ENCODE data around the gene CAPN1.
A peak's percentile ranks its signal among the peaks of the same experiment; 100 is the strongest.

The CAPN1 gene

DNA sequence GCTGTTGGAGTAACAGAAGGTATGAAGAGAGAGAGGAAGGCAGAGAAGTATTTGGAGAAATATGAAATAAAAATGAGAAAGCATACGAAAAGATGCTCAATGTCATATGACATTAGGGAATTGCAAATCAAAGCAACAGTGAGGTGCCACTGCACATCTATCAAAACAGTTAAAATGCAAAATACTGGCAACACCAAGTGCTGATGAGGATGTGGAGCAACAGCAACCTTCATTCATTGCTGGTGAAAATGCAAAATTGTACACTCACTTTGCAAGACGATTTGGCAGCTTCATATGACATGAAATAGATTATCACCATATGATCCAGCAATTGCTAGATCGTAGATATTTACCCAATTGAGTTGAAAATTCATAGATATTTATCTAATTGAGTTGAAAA lies 21.1 kb upstream of the CAPN1 start:
- no peak for DNase-seq (ENCODE audit: low spot score)

DNA sequence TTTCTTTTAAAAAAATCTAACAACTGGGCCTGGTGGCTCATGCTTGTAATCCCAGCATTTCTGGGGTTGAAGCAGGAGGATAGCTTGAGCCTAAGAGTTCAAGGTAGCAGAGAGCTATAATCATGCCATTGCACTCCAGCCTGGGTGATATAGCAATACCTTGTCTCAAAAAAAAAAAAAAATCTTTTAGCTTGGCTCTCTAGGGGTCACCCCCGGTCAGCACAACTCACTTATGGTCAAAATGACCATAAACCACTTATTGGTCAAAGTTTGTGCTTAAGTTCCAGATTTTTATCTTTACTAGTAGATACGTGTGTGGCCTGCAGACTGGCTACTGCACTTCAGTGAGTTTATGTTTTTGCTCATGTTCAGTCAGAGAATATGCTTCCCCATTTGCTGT lies 18.0 kb upstream of the CAPN1 start:
- no peak for DNase-seq (ENCODE audit: low spot score)

DNA sequence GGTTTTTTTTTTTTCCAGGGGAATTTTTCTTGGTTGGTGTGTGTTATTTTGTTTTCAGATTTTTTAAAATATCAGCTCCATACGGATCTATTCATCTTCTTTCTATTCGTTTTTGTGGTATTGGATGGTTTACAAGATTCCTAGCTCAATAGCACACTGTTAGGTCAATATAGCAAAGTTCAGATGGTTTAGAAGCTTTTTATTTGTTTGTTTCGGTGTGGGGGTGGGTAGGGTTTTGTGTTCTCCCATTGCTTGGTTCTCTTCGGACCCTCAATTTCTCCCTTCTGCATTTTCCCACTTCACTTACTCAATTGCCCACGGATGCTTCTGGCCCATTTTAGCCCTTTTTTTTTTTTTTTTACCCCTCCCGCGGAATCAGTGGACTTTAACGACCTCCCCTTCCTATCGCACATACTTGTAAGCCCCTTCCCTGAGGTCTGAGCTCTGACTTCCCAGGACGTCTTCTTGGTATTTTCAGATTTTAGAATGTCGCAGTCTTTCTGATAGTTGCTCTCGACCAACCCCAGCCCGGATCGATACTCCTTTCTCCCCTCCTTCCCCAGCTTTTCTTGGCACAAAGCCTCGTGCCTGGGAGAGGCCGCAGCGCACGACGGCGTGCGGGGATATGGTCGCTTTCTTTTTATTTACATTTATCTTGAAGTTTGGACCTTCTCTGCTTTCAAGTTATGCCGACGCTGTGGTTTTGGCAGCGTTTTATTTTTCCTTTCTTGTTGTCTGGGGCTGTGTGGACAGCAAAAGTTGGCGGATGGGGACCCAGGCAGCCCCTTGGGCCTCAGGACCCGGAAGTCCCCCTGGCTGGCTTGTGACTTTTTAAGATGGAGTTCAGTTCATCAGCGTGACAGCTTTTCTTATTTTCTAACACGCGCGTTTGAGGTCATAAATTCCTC lies 16.1 kb upstream of the CAPN1 start:
- no peak for DNase-seq (ENCODE audit: low spot score)

DNA sequence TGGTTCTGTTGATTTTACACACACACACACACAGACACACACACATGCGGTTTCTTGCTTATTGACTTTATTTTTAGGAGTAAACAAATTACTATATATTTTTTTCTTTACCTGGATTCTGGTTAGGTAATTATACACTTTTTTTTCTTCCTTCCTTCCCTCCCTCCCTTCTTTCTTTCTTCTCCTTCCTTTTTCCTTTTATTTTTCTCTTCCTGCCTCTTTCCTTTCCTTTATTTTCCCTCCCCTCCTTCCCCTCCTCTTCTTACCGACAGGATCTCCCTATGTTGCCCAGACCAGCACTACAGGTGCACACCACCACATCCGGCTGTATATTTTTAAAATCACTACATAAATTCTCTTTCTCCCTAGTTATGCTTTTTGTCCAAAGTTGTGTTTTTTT lies 14.8 kb upstream of the CAPN1 start:
- DNase-seq (ENCODE audit: low spot score), result no peak

DNA sequence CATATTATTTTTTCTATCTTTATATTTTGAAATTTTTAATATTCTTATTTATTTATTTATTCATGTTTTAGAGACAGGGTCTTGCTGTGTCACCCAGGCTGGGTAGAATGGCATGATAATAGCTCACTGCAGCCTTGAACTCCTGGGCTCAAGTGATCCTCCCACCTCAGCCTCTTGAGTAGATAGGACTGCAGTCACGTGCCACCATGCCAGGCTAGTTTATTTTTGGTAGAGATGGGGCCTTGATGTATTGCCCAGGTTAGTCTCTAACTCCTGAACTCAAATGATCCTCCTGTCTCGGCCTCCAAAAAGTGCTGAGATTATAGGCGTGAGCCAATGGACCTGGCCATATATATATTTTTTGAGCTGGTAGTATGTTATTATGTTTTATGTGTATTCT lies 14.1 kb upstream of the CAPN1 start:
- no peak for DNase-seq (ENCODE audit: low spot score)

DNA sequence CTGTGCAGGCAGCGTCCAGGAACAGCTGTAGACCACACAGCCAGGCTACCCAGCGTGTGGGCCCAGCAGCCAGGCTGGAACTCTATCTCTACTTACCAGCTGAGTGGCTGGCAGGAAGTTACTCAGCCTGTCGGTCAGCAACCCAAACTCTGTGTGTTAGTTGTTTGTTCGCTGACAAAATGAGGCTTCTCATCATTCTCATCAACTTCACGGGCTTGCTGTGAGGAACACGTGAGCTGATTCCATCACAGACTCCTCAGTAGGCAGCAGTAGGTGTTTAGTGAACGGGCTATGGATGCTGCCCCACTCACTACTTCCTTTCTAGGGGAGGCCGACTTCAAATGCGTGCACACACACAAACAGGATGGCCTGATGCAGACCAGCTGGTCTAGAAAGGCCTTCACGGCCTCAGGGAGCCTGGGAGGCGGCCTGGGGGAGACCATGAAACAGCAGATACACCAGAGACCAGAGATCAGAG lies 12.5 kb upstream of the CAPN1 start:
- no peak for DNase-seq (ENCODE audit: low spot score)

DNA sequence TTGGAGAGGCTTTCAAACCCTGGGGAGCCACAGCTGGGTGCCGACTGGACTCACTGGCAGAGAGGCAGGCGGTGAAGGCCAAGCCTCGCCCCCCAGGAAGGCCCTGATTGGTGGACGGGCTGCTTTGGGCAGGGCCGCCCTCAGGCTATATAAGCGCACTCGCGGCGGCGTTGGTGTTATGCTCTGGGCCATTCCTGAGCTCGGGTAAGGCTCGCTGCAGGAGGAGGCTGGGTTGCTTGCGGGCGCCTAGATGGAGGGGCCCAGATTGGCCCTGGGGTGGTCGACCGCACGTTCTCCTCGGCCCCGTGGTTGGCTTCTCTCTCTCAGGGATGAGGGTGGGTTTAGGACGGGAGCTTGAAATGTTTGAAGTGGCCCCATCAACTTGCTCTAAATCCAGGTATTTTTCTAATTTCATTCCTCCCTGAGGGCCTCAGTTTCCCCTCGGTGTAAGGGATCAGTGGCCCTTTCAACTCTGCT lies 11.6 kb upstream of the CAPN1 start, which contains the start of gene SPDYC:
TSS of gene SPDYC (plus strand) at position 176 of the 477 bp plus-strand sequence. CDS start 1,125 bp downstream, outside the sequence.
- peak; percentile 46 for DNase-seq (ENCODE audit: low spot score)

DNA sequence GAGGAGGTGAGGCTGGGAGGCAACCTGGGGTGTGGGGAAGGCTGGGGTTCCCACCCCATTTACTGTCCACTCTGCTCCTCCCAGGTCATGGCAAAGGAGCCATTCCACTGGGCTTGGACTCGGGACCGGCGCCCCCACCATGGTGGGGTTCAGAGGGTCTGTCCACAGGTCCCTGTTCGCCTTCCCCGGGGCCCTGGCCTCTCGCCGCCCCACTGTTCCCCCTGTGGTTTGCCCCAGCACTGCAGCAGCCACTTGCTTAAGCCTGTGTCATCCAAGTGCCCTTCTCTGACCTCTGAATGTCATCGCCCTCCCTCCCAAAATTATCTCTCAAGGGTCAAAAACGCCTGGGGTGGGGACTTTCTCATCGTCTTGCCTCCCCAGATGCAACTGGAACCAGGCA lies 9.1 kb upstream of the CAPN1 start:
- no peak for DNase-seq (ENCODE audit: low spot score)

DNA sequence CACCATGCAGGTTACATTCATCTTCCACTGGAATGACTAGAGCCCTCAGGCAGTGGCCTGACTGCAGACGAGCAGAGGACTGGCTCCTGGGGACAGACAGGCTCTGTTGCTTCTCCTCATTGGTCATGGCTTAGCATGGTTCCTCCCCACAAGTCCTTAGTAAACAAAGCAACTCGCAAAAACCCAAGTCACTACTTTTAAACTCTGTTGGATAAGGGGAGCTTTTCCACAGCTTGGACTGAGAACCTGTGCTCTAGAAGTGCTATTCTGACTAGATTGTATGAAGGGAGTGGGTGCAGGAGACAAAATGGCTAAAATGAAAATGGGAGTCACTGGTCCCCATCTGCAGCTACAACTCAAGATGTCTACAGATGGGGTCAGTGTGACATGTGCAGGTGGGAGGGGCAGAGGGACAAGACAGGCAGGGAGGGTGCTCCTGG lies 7.1 kb upstream of the CAPN1 start:
- DNase-seq (ENCODE audit: low spot score), result peak; percentile 16

DNA sequence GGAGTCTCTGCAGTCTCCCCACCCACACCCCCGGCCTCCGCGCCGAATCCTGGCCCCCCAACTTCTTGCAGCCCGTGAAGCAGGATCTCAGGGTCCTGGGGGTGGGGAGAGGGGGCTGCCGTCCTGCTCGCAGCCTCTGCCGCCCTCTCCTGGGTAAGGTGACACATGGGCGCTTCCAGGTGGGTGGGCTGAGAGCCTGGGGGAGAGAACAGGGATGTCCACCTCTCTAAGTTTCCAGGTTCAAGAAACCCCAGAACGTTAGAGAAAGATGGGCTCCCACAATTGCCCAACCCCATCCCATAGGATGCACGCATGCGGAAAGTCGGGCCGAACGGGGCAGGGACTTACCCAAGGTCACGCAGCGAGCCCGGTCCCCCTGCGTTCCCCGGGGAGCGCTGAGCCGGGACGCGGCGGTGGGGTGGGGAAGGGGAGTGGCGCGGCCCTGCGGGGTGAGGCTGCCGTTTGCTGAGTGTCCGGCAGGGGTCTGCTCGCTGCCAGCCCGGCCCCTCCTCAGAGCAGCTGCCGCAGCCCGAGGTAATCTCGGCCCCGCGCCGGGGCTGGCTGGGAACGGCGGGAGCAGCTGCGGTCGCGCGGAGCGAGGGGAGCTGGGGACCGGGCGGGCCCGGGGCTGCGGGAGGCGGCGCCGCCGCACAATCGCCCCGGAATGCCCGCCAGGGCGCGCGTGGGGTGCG lies 705 bp upstream of the CAPN1 start:
- DNase-seq (ENCODE audit: low spot score), result peak; percentile 59

DNA sequence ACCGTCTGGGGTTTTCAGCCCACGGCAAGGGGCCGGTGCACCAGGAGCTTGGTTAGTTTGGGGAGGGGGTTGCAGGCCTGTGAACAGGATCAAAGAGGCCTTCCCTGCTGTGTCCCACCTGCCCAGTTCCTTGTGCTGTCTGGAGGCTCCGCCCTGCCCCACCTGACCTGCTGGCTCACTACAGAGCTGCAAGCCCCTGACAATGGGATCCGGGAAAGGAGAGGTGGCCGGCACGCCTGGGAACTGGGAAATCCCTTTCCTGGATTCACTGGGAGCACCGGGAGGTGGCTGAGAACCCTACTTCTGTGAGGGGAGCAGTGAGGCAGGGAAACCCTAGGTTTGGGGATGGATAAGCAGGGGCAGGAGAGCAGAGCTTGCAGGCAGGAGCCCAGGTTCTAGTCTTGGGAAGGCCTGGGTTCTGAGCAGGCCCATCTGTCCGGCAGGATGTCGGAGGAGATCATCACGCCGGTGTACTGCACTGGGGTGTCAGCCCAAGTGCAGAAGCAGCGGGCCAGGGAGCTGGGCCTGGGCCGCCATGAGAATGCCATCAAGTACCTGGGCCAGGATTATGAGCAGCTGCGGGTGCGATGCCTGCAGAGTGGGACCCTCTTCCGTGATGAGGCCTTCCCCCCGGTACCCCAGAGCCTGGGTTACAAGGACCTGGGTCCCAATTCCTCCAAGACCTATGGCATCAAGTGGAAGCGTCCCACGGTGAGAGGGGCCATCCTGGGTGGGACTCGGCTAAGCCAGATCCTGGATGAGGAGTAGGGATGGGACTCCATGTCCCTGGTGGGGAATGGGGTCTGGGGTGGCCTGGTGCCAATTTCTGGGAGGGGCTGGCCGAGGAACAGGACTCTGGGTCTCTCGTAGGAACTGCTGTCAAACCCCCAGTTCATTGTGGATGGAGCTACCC lies 786 bp downstream of the CAPN1 start:
- peak; percentile 72 for DNase-seq (ENCODE audit: low spot score)

DNA sequence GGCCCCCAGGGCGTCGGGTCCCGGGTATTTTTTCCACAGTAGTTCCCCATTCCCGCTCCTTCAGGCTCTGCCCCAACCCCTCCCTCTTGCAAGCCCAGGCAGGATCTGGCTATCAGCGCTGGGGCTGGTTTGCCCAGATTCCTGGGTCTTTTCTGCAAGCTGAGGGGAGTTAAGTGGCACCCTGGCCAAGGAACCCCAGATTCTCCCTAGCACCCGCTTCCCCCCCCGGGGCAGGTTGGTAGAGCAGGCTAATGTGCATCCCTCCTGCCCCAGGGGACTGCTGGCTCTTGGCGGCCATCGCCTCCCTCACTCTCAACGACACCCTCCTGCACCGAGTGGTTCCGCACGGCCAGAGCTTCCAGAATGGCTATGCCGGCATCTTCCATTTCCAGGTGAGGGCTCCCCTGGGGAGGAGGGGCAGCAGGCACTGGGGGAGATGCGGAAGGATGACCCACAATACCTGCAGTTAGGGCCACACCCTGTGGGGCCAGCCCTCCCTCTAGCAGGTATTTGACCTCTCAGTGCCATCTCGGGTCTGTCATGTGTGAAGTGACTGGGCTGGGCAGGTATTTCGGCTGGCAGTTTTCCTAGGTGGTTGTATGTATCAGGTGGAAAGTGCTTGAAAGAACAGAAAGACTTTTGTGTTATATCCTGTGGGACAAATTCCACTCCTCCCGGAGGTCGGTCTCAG lies 1.6 kb downstream of the CAPN1 start:
- peak; percentile 18 for DNase-seq (ENCODE audit: low spot score)

DNA sequence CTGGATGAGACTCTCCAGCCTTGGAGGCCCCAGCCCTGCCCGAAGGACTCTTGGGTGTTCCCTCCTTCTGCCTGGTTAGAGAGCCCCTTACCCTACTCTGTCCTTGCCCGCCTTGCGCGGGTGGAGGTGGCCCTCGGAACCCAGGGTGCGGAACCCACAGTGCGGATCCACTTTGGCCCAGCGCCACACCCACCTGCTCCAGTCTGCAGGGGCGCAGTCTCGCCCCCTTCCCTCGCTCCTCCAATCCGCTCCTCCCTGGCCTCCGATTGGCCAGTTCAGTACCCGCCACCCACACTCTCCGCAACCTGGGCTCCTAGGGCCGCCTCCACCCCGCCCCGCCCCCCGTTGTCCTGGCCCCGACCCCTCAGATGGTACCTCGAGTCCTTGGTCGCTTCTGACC lies 2.4 kb downstream of the CAPN1 start:
- peak; percentile 58 for DNase-seq (ENCODE audit: low spot score)

DNA sequence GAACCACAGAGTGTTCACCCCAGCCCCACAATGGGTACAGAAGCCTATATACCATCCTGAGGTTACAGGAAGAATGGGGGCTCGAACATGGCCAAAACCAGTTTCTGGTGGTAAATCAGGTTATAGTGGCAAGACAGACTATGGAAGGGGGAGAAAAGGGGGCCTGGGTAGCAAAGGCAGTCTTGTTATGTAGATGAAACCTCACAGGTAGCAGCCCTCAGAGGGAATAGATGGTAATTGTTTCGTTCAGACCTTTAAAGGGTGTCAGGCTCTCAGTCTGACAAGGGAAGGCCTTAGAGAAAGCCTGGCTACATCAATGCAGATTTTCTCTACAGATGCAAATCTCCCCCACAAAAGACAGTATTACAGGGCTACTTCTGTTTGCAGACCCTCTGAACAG lies 3.4 kb downstream of the CAPN1 start:
- DNase-seq (ENCODE audit: low spot score), result no peak

DNA sequence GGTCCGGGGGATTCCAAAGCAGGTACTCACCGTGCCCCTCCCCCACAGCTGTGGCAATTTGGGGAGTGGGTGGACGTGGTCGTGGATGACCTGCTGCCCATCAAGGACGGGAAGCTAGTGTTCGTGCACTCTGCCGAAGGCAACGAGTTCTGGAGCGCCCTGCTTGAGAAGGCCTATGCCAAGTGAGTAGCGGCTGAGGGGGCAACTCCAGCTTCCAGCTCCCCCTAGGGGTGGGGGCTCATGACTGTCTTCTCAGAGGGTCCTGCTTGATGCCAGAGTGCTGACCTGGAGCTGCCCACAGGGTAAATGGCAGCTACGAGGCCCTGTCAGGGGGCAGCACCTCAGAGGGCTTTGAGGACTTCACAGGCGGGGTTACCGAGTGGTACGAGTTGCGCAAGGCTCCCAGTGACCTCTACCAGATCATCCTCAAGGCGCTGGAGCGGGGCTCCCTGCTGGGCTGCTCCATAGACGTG lies 4.2 kb downstream of the CAPN1 start:
- no peak for DNase-seq (ENCODE audit: low spot score)

DNA sequence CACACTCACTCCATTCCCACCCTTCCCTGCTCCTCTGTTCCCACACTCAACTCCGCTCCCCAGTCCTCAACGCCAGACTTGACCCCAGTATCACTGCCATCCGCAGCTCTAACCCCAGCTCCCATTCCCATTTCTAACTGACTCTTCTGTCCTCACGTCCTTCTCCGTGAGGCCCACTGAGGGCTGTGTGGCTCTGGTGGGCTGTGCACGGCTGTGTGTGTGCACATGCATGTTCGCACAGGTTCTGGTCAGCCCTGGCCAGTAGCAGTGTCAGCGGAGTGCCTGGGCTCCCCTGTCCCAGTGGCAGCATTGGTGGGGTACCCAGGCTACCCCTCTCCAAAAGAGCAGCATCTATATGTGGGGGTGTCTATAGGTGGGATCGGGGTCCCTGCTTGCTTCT lies 5.0 kb downstream of the CAPN1 start:
- DNase-seq (ENCODE audit: low spot score), result no peak

DNA sequence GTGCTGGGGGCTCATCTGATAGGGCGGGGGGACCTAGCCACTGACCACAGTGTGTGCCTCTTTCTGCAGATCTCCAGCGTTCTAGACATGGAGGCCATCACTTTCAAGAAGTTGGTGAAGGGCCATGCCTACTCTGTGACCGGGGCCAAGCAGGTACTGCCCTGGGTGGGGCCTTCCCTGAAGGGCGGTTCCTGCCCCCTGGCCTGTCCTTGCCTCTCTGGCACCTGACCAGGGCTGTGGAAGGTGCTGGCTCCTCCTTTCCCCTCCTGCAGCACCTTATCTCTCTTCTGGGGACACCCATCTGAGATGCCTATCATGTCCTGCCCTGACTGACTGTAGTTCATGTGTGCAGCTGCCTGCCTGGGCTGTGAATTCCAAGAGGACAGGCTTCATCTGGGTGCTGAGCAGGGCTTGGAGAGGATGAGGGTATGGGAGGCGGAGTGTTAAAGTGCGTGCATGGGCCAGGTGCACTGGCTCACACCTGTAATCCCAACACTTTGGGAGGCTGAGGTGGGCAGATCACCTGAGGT lies 5.5 kb downstream of the CAPN1 start:
- DNase-seq (ENCODE audit: low spot score), result no peak

DNA sequence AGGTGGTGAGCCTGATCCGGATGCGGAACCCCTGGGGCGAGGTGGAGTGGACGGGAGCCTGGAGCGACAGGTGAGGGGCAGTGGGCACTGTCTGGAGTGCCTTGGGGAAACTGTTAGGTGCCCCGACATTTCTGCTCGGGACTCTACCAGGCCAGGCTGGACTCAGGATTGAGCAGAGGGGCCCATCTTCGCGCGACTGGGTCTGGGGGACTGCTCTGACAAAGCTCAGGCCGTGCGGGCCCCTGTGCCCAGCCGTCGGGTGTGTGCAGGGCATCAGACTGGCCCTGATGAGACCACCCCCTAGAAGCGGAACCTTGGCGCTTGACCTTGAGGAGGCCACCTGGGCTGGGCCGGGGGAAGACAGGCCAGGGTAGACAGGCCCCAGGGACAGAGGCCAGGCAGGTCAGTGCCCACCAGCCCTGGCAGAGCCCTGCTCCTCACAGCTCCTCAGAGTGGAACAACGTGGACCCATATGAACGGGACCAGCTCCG lies 6.3 kb downstream of the CAPN1 start:
- no peak for DNase-seq (ENCODE audit: low spot score)

DNA sequence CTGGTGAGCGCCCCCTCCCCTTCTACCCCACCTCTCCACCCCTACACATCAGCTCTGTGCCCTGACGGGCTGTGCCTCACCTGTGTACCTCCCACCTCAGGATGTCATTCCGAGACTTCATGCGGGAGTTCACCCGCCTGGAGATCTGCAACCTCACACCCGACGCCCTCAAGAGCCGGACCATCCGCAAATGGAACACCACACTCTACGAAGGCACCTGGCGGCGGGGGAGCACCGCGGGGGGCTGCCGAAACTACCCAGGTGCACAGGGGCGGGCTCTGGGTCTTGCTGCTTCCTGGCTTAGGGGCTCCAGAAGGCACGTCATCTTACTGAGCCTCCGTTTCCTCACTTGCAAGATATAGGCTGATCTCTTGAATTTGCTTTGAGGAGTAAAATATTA lies 6.8 kb downstream of the CAPN1 start:
- no peak for DNase-seq (ENCODE audit: low spot score)

DNA sequence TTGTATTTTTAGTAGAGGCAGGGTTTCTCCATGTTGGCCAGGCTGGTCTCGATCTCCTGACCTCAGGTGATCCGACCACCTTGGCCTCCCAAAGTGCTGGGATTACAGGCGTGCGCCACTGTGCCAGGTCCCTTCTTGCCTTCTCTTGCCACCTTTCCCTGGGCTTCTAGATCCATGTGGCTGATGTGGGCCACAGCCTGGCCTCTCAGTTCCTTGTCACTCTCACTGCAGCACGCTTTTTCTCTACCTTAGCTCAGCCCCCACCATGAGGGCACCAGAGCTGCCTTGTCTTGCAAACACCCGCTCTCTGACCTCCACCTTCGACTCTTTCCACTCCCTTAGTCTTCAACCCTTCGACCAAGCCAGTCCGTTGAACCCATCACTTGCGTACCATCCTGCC lies 7.5 kb downstream of the CAPN1 start:
- DNase-seq (ENCODE audit: low spot score), result no peak

DNA sequence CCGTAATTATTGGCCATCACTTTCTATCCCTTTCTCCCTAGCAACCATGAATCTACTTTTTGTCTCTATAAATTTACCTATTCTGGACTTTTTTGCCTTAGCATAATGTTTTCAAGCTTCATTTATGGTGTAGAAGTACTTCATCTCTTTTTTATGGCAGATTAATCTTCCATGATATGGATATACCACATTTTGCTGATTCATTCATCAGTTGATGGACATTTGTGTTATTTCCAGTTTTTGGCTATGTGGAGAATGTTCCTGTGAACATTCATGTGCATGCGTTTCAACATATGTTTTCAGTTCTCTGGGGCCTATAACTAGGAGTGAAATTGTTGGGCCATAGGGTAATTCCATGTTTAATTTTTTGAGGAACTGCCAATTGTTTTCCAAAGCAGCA lies 12.8 kb downstream of the CAPN1 start:
- DNase-seq (ENCODE audit: low spot score), result no peak

All from cerebellar cortex (tissue), 1 donor.